Ascending aorta (tissue), 2 donors: ENCODE measurements around the gene IL1R1. TPM values are rescaled to one million over a fixed set of nuclear protein-coding genes. Genes with fewer than 3 reads are reported as not detected.

Experiments
- DNase-seq, 2 donors: peaks; one replicate each; pipeline ENCODE4 v3.0.0-alpha.2; 2019; ENCODE audit warnings: low spot score in 2 of 2
- H3K27ac ChIP-seq, 2 donors: fragments of 200-600 bp; sonication (generic); one replicate each; pipeline ENCODE4 v1.5.1; 2016 to 2017; ENCODE audit warnings: mild to moderate bottlenecking in 1 of 2
- H3K27me3 ChIP-seq: fragments of 200-600 bp; sonication (generic); one replicate; pipeline ENCODE4 v1.5.1; 2017
- H3K36me3 ChIP-seq, 2 donors: fragments of 200-600 bp; sonication (generic); one replicate each; pipeline ENCODE4 v1.5.1; 2016
- H3K4me1 ChIP-seq, 2 donors: fragments of 200-600 bp; sonication (generic); one replicate each; pipeline ENCODE4 v1.5.1; 2016 to 2017; ENCODE audit warnings: mild to moderate bottlenecking in 1 of 2
- H3K4me3 ChIP-seq, 2 donors: fragments of 200-600 bp; sonication (generic); one replicate each; pipeline ENCODE4 v1.5.1; 2016 to 2017; ENCODE audit warnings: mild to moderate bottlenecking in 1 of 2
- H3K9me3 ChIP-seq, 2 donors: fragments of 200-600 bp; sonication (generic); one replicate each; pipeline ENCODE4 v1.5.1; 2016
- CTCF ChIP-seq, 3 experiments: fragments of 200-600 bp in 2 of 3; fragments of 450-650 bp in 1 of 3; sonication (generic) in 2 of 3; IDR thresholded peaks; one replicate each; pipeline ENCODE4 v1.5.1; 2016 to 2019; ENCODE audit warnings: antibody characterized with exemption in 3 of 3, mild to moderate bottlenecking in 1 of 3, moderate library complexity in 1 of 3
- intact Hi-C: fragments of 100-400 bp; cut with DNase I; formaldehyde crosslinking; loops from one replicate; pipeline ENCODE4 v1.15.1; 2023
- total RNA-seq: library from RNA; depleted of rRNA; stranded (reverse); fragments of >200 nt; gene quantifications from one replicate; pipeline ENCODE4 v1.1.0, GENCODE V29; 2016

IL1R1 gene
- total RNA-seq, 1 donor from 2014 or later: 132 TPM

DNA sequence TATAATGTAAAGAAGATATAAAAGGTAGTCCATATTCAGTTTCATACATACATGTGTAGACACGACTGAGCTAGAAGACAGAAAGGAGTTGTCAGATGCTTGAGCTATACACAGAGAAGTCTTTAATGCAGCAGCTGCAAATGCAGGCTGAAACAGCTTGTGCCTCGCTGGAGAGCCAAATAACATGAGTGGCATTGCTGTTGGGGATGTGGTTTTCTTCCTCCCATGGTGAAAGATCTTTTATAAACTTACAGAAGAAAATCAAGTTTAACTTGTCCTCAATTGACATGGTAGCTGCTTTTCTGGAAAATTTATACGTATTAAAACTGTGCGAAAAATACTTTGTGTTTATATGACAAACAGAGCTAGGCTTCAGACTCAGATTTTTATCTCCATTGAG is 16.4 kb upstream of the IL1R1 start:
- Histone ChIP-seq H3K27me3 (no peaks in the 10 kb centered on the region), H3K4me1 (peaks cover 0 to 15% of the 10 kb centered on the region in 2 donors), H3K36me3 (no peaks in the 10 kb centered on the region), H3K9me3 (no peaks in the 10 kb centered on the region), H3K27ac (no peak overlapping the region), H3K4me3 (no peak overlapping the region)
- no peak for TF ChIP-seq CTCF (IDR thresholded peaks at IDR 0.05)
- no peak for DNase-seq
- intact Hi-C loops: no loop called here

- Histone ChIP-seq H3K27ac (no peak overlapping the region), H3K36me3 (no peaks in the 10 kb centered on the region), H3K9me3 (no peaks in the 10 kb centered on the region), H3K27me3 (no peaks in the 10 kb centered on the region), H3K4me1 (peaks cover 0 to 10% of the 10 kb centered on the region in 2 donors), H3K4me3 (no peak overlapping the region)
- intact Hi-C loops: no loop called here
- no peak for TF ChIP-seq CTCF (IDR thresholded peaks at IDR 0.05)
- DNase-seq: no peak
These were observed 15.9 kb upstream of the IL1R1 start for GRCh38 chr2:102126660-102127059.

- no peaks in the 10 kb centered on the region for H3K27me3 ChIP-seq
- no peak for DNase-seq
- intact Hi-C loops: no loop called here
- no peaks in the 10 kb centered on the region for H3K4me1 ChIP-seq
- no peaks in the 10 kb centered on the region for H3K9me3 ChIP-seq
- H3K4me3 ChIP-seq: no peak overlapping the region
- no peak overlapping the region for H3K27ac ChIP-seq
- no peaks in the 10 kb centered on the region for H3K36me3 ChIP-seq
- TF ChIP-seq CTCF (IDR thresholded peaks at IDR 0.05): no peak
These were observed 13.5 kb upstream of the IL1R1 start for GRCh38 chr2:102129082-102129481.

- Histone ChIP-seq H3K36me3 (no peaks in the 10 kb centered on the region), H3K27me3 (no peaks in the 10 kb centered on the region), H3K9me3 (no peaks in the 10 kb centered on the region), H3K4me3 (no peak overlapping the region), H3K4me1 (no peaks in the 10 kb centered on the region), H3K27ac (no peak overlapping the region)
- no peak for TF ChIP-seq CTCF (IDR thresholded peaks at IDR 0.05)
- intact Hi-C loops: no loop called here
- DNase-seq: no peak
These were observed 12.4 kb upstream of the IL1R1 start for GRCh38 chr2:102129951-102130646.

DNA sequence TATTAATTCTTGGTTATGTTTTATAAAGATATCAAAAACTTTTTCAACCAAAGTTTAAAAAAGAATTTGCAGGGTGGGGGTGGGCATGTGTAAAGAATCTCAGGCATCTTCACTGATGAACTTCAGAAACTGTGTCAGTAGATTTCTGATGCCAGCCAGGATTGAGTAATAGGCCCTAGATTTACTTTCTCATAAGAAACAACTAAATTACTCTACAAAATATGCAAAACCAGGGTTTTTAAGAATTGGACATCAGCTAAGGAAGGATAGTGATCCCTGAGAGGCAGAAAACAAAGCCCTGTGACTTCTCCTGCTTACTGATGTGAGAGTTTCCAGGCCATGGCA is 11.9 kb upstream of the IL1R1 start:
- no peak overlapping the region for H3K27ac ChIP-seq
- H3K9me3 ChIP-seq: no peaks in the 10 kb centered on the region
- no peak overlapping the region for H3K4me3 ChIP-seq
- H3K27me3 ChIP-seq: no peaks in the 10 kb centered on the region
- H3K4me1 ChIP-seq: no peaks in the 10 kb centered on the region
- intact Hi-C loops: no loop called here
- no peak for TF ChIP-seq CTCF (IDR thresholded peaks at IDR 0.05)
- no peak for DNase-seq
- H3K36me3 ChIP-seq: no peaks in the 10 kb centered on the region

DNA sequence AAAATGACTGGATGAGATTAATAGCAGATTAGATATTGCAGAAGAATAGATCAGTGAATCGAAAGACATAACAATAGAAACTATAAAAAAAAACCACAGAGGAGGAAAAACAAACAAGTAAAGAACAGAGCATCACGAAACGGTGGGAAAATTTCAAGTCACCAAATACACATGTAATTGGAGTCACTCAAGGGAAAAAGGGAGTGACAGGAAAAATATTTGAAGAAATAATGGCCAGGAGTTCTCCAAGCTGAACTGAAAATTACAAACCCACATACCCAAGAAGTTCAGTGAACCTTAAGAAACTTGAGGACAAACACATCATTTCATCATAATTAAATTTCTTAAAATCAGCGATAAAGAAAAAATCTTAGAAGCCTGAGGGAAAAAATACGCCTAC is 11.0 kb upstream of the IL1R1 start:
- Histone ChIP-seq H3K27me3 (no peaks in the 10 kb centered on the region), H3K36me3 (no peaks in the 10 kb centered on the region), H3K4me3 (no peak overlapping the region), H3K9me3 (no peaks in the 10 kb centered on the region), H3K27ac (no peak overlapping the region), H3K4me1 (no peaks in the 10 kb centered on the region)
- TF ChIP-seq CTCF (IDR thresholded peaks at IDR 0.05): no peak
- DNase-seq: no peak
- intact Hi-C loops: no loop called here
